Measurements from ENCODE around the gene LRRC37B. TPM values are rescaled to one million over a fixed set of nuclear protein-coding genes. Genes with fewer than 3 reads are reported as not detected.

Gene LRRC37B
- total RNA-seq, 3 donors from 2014 or later (not counting 1 experiment from before 2014, with no cell fraction given): 46.6 to 64.8 (median 57.1) TPM

DNA sequence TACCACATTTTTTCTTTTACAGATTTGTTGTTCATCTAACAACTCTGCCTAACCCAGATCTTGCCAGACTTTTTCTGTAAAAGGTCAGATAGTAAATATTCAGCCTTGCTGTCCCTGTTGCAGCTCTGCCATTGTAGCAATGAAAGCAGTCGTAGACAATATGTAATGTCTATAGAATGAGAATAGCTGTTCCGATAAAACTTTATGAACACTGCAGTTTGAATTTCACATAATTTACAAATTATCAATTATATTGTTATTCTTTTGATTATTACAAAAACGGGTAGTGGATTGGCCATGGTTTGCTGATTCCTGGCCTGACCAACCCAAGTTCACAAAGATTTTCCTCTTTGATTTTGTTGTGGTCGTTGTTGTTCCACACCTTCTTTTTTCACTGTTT, 2.9 kb downstream of the LRRC37B start:
- Mint-ChIP-seq H3K27me3 (ENCODE audit: low read depth in 2 of 2) (no peaks in the 10 kb centered on the region), H3K9me3 (no peaks in the 10 kb centered on the region), H3K4me1 (peaks cover 51 to 54% of the 10 kb centered on the region in 2 donors), H3K36me3 (no peaks in the 10 kb centered on the region), H3K27ac (peak overlapping the region; percentile 89 to 91), H3K4me3 (peak overlapping the region; percentile 95)
- Histone ChIP-seq H3K27me3 (ENCODE audit: control insufficient read depth, insufficient read depth, low read length) (no peaks in the 10 kb centered on the region), H3K4me3 (ENCODE audit: low read length) (no peak overlapping the region), H3K27ac (ENCODE audit: low read length) (no peak overlapping the region), H3K9me3 (ENCODE audit: control insufficient read depth, insufficient read depth, low read length) (no peaks in the 10 kb centered on the region), H3K36me3 (ENCODE audit: control insufficient read depth, insufficient read depth, low read length) (no peaks in the 10 kb centered on the region), H3K4me1 (ENCODE audit: control insufficient read depth, insufficient read depth, low read length) (peaks cover 34% of the 10 kb centered on the region)
- intact Hi-C loops (cut with micrococcal nuclease): no loop called here
- DNase-seq (no peak), ATAC-seq (no peak)
- TF ChIP-seq, protein P1, sequence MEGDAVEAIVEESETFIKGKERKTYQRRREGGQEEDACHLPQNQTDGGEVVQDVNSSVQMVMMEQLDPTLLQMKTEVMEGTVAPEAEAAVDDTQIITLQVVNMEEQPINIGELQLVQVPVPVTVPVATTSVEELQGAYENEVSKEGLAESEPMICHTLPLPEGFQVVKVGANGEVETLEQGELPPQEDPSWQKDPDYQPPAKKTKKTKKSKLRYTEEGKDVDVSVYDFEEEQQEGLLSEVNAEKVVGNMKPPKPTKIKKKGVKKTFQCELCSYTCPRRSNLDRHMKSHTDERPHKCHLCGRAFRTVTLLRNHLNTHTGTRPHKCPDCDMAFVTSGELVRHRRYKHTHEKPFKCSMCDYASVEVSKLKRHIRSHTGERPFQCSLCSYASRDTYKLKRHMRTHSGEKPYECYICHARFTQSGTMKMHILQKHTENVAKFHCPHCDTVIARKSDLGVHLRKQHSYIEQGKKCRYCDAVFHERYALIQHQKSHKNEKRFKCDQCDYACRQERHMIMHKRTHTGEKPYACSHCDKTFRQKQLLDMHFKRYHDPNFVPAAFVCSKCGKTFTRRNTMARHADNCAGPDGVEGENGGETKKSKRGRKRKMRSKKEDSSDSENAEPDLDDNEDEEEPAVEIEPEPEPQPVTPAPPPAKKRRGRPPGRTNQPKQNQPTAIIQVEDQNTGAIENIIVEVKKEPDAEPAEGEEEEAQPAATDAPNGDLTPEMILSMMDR (IDR thresholded peaks at IDR 0.05): no peak
- WGBS (ENCODE audit: insufficient coverage): 58% methylated on average over 2 of the region's 4 CpGs

- ATAC-seq (no peak), DNase-seq (no peak)
- H3K4me1 ChIP-seq (ENCODE audit: control insufficient read depth, insufficient read depth, low read length): peaks cover 11% of the 10 kb centered on the region
- H3K4me1 Mint-ChIP-seq: peaks cover 41 to 49% of the 10 kb centered on the region in 2 donors
- peak overlapping the region in 1 of 2 donors; percentile 84 for H3K27ac Mint-ChIP-seq
- no peaks in the 10 kb centered on the region for H3K27me3 ChIP-seq (ENCODE audit: control insufficient read depth, insufficient read depth, low read length)
- H3K4me3 ChIP-seq (ENCODE audit: low read length): no peak overlapping the region
- intact Hi-C loops (cut with micrococcal nuclease): no loop called here
- no peaks in the 10 kb centered on the region for H3K27me3 Mint-ChIP-seq (ENCODE audit: low read depth in 2 of 2)
- 95% methylated on average over 8 of the region's 9 CpGs for WGBS (ENCODE audit: insufficient coverage)
- no peaks in the 10 kb centered on the region for H3K36me3 Mint-ChIP-seq
- no peaks in the 10 kb centered on the region for H3K9me3 Mint-ChIP-seq
- H3K9me3 ChIP-seq (ENCODE audit: control insufficient read depth, insufficient read depth, low read length): no peaks in the 10 kb centered on the region
- TF ChIP-seq, protein P1 (IDR thresholded peaks at IDR 0.05): no peak
- no peak overlapping the region for H3K4me3 Mint-ChIP-seq
- H3K36me3 ChIP-seq (ENCODE audit: control insufficient read depth, insufficient read depth, low read length): peaks cover 8% of the 10 kb centered on the region
- H3K27ac ChIP-seq (ENCODE audit: low read length): no peak overlapping the region
These were observed 8.2 kb downstream of the LRRC37B start for GRCh38 chr17:32015245-32016013.

- no peaks in the 10 kb centered on the region for H3K9me3 Mint-ChIP-seq
- Histone ChIP-seq H3K36me3 (ENCODE audit: control insufficient read depth, insufficient read depth, low read length) (peaks cover 10% of the 10 kb centered on the region), H3K4me3 (ENCODE audit: low read length) (no peak overlapping the region), H3K4me1 (ENCODE audit: control insufficient read depth, insufficient read depth, low read length) (peaks cover 8% of the 10 kb centered on the region), H3K27ac (ENCODE audit: low read length) (no peak overlapping the region), H3K27me3 (ENCODE audit: control insufficient read depth, insufficient read depth, low read length) (no peaks in the 10 kb centered on the region), H3K9me3 (ENCODE audit: control insufficient read depth, insufficient read depth, low read length) (no peaks in the 10 kb centered on the region)
- peaks cover 35 to 44% of the 10 kb centered on the region in 2 donors for H3K4me1 Mint-ChIP-seq
- DNase-seq (no peak), ATAC-seq (no peak)
- TF ChIP-seq, protein P1 (IDR thresholded peaks at IDR 0.05): no peak
- H3K36me3 Mint-ChIP-seq: no peaks in the 10 kb centered on the region
- peak overlapping the region; percentile 78 to 84 for H3K27ac Mint-ChIP-seq
- 38% methylated on average over 6 of the region's 7 CpGs for WGBS (ENCODE audit: insufficient coverage)
- H3K27me3 Mint-ChIP-seq (ENCODE audit: low read depth in 2 of 2): no peaks in the 10 kb centered on the region
- H3K4me3 Mint-ChIP-seq: peak overlapping the region; percentile 38
- intact Hi-C loops (cut with micrococcal nuclease): no loop called here
These were observed 9.0 kb downstream of the LRRC37B start for GRCh38 chr17:32016231-32016630.
